Measurements from ENCODE around the gene CYP1B1.
"Not testable (repeated sequence)": the region's sequence is repeated elsewhere in the genome, so short reads cannot be mapped to it uniquely, and the experiment has no call there.

The CYP1B1 gene

GRCh38 chr2:38120264-38120592 lies 44.3 kb upstream of the CYP1B1 start:
- DNase-seq (ENCODE audit: extremely low spot score): no peak
- no peak for TF ChIP-seq CTCF (IDR thresholded peaks at IDR 0.05; ENCODE audit: control extremely low read depth, extremely low read depth, low read depth, missing control alignments)
- CTCF ChIA-PET: interaction anchor here (1.4 to 1.6 kb wide), 2 partner anchors 8 to 44 kb away, joined by 4 read pairs; partner anchors contain the start of gene CYP1B1
- POLR2A ChIA-PET: no interaction called here

GRCh38 chr2:38116762-38117161 lies 40.8 kb upstream of the CYP1B1 start:
- no peak for DNase-seq (ENCODE audit: extremely low spot score)
- CTCF ChIA-PET: interaction anchor here (1.1 to 1.7 kb wide), 6 partner anchors 11 to 66 kb away, joined by 4 to 16 read pairs (median 10); no protein-coding TSS in a partner anchor
- TF ChIP-seq CTCF (IDR thresholded peaks at IDR 0.05; ENCODE audit: control extremely low read depth, extremely low read depth, low read depth, missing control alignments): no peak
- POLR2A ChIA-PET: no interaction called here

- POLR2A ChIA-PET: interaction anchor here (0.6 to 1.1 kb wide), 2 partner anchors 39 to 210 kb away, joined by 3 to 4 read pairs; partner anchors contain the start of gene CYP1B1
- DNase-seq (ENCODE audit: extremely low spot score): peak; percentile 72
- peak; percentile 88 for TF ChIP-seq CTCF (IDR thresholded peaks at IDR 0.05; ENCODE audit: control extremely low read depth, extremely low read depth, low read depth, missing control alignments)
- CTCF ChIA-PET: interaction anchor here (0.6 to 2.9 kb wide), 38 partner anchors 9 to 393 kb away, joined by 3 to 20 read pairs (median 4); partner anchors contain the start of genes CYP1B1 and RMDN2
Measured at GRCh38 chr2:38115216-38116032, 39.5 kb upstream of the CYP1B1 start.

- TF ChIP-seq CTCF (IDR thresholded peaks at IDR 0.05; ENCODE audit: control extremely low read depth, extremely low read depth, low read depth, missing control alignments): no peak
- CTCF ChIA-PET: interaction anchor here (1.0 to 3.2 kb wide), 23 partner anchors 8 to 223 kb away, joined by 3 to 20 read pairs (median 4); partner anchors contain the start of gene CYP1B1
- no peak for DNase-seq (ENCODE audit: extremely low spot score)
- POLR2A ChIA-PET: no interaction called here
Measured at GRCh38 chr2:38113981-38114708, 38.2 kb upstream of the CYP1B1 start.

GRCh38 chr2:38113051-38113450 lies 37.1 kb upstream of the CYP1B1 start:
- POLR2A ChIA-PET: no interaction called here
- no peak for TF ChIP-seq CTCF (IDR thresholded peaks at IDR 0.05; ENCODE audit: control extremely low read depth, extremely low read depth, low read depth, missing control alignments)
- CTCF ChIA-PET: interaction anchor here (1.0 to 3.2 kb wide), 11 partner anchors 9 to 161 kb away, joined by 3 to 18 read pairs (median 5); partner anchors contain the start of gene CYP1B1
- DNase-seq (ENCODE audit: extremely low spot score): no peak

GRCh38 chr2:38111350-38111749 lies 35.4 kb upstream of the CYP1B1 start:
- CTCF ChIA-PET; DNase-seq (ENCODE audit: extremely low spot score); POLR2A ChIA-PET: not testable (repeated sequence)
